HG03575 (cell line): ENCODE results near the gene LEPROT.

Experiments
- ATAC-seq: cut with Tn5 transposase; IDR thresholded peaks from one replicate; pipeline ENCODE4 v1.9.1; 2021; ENCODE audit not compliant: unreplicated experiment, insufficient number of reproducible peaks, low FRiP score; ENCODE audit errors: extremely low read depth

LEPROT gene

GRCh38 chr1:65409314-65409713, 11.2 kb upstream of the LEPROT start:
- ATAC-seq: no peak

DNA sequence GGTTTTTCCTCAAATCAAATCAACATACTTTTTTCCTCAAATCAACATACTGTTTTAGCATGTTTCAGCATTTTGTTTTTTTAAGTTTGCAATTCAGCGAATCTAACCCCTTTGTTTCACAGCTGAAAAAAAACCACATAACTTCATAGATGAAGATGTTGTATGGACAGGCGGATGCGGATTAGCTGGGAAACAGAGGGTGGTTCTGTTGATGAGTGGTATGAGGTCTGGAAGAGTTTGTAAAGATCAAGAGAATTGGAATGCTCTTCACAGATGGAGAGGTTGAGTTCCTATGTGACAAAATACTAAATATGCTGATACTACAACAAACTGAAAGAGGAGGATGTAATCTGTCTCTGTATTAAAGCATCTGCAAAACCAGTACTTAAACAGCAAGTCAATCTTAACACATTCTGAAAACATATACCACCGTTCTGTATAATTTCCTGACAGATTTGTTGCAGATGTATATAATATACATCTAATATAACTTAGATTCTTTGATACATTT, 10.6 kb upstream of the LEPROT start:
- no peak for ATAC-seq

- no peak for ATAC-seq
Observed at GRCh38 chr1:65412256-65412983, 8.0 kb upstream of the LEPROT start.

DNA sequence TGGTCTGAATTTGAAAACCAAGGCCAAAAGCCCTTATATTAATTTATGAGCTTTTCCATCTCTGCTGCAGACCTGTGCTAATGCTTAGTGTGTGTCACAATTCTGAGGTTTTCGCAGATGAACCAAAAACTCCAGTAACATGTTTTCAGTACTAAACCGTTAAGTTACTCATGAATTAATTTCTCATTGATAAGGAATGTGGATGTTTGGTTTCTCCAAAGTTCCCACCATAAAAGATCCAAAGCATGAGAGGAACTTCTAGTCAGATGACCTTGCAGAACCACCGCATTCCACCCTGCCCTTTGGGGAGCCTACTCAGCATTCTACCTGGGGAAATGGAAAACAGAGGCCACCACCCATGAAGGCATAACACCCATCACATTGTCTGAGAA, 7.5 kb upstream of the LEPROT start:
- ATAC-seq: no peak

- ATAC-seq: no peak
Observed at GRCh38 chr1:65414538-65414937, 5.9 kb upstream of the LEPROT start.

DNA sequence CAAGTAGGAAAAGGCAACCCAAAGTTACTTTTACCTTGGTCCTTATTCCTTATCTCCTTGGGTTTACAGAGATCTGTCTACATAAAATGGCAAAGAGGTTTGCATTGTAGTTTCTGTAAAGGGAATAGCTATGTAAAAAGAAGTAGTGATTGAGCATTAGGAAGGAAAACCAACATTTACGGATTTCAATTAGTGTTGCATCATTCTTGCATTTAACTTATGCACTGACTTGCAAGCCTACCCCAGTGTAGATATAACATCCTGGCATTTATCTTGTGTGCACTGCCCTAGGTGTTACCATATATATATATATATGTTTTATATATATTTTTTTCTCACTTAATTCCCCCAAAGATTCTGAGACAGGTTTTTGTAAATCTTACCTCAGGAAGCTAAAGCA, 3.7 kb upstream of the LEPROT start:
- ATAC-seq: no peak

DNA sequence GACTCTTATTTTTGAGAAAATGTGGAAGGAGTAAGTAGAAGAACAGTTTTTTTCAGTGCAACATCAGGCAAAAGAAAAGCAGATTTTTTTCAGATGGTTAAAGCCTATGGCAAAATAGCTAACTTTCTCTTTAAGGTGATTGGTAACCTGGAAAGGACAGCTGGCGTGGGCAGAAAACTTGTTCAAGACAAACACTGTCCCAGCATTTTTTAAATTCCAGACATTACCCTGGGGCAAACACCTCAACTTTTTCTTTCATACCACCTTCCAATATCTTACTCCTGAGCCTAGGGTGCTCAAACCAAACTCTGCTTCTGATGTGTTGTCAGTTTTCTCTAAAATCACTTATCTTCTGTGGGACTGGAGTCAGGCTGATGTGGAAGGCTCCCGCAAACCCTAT, 2.7 kb upstream of the LEPROT start:
- ATAC-seq: no peak

GRCh38 chr1:65418522-65419185, 1.8 kb upstream of the LEPROT start:
- ATAC-seq: no peak

- ATAC-seq: peak; percentile 76
Observed at GRCh38 chr1:65419681-65420589, 533 bp upstream of the LEPROT start.

DNA sequence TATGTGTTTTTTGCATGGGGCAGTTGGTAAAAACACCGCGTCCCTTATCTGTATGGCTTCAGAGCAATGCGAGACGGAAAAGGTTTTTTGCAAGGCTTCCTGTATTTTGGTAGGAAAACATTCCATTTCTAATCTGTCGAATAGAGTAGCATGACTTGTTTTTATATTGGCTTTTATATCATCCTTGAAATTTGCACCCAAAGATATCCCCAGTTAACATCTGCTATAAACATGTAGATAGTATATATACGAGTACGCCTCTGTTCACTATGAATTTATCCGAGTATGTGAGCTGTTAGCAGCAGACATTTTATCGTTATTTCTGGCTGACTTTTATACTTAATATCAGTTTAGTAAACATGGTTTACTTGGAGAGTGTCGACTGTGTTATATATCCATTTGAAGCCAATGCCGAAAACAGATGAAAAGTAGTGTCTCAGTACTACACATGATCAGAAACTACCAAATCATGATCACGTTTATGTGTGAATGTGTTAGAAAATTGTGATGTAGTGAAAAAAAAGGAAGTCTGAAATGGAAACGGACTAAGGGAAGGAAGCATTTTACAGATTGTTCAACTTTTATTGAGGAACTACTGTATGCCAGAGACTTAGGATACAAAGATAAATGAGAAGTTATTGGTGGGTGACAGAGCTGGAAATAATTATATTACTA, 1.0 kb downstream of the LEPROT start:
- ATAC-seq: no peak

- no peak for ATAC-seq
Observed at GRCh38 chr1:65422241-65423203, 2.1 kb downstream of the LEPROT start.

- no peak for ATAC-seq
Observed at GRCh38 chr1:65423884-65424572, 3.6 kb downstream of the LEPROT start.

DNA sequence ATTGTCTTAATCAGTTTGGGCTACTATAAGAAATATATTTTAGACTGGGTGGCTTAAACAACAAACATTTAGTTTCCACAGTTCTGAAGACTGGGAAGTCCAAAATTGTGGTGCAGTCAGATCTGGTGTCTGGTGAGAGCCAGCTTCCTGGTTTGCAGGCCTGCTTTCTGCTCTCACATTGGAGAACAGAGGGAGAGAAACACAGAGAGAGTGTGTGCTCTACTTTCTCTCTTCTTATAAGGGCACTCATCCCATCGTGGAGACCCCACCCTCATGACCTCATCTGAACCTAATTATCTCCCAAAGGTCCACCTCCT, 4.1 kb downstream of the LEPROT start:
- ATAC-seq: no peak

GRCh38 chr1:65425006-65425405, 4.5 kb downstream of the LEPROT start:
- ATAC-seq: no peak

DNA sequence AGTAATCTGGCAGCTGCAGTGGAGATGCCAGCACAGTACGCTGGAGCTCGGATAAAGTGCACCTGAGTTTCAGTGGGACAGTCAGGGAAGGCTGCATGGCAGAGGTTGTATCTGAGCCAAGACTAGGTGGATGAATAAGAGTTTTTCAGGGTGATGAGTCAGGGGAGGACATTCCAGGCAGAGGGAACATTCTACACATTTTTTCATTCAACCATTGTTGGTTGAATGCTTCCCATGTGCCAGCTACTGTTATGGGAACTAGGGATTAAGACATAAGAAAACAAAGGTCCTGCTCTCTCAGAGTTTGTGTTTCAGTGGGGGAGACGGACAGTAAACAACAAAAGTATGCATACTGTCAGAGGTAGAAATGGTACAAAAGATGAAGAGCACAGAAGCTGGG, 5.2 kb downstream of the LEPROT start:
- ATAC-seq: no peak

- no peak for ATAC-seq
Observed at GRCh38 chr1:65429078-65429477, 8.6 kb downstream of the LEPROT start.

GRCh38 chr1:65429806-65430205, 9.3 kb downstream of the LEPROT start:
- no peak for ATAC-seq
